GM12878 (cell line): ENCODE data around the gene NLRC3. TPM values are rescaled to one million over a fixed set of nuclear protein-coding genes. Genes with fewer than 3 reads are reported as not detected.

Experiments
- BCL11A ChIP-seq: IDR thresholded peaks from 2 replicates; pipeline ENCODE4 v1.6.1; 2011; ENCODE audit warnings: low read depth, low read length
- BHLHE40 ChIP-seq, 2 experiments: fragments of 450-650 bp in 1 of 2; IDR thresholded peaks; 2 replicates each; pipeline ENCODE4 v1.6.1; 2011 to 2017; ENCODE audit warnings: low read depth in 2 of 2, borderline replicate concordance in 1 of 2, improper control_type of control experiment in 1 of 2, low read length in 1 of 2, mild to moderate bottlenecking in 1 of 2
- BRCA1 ChIP-seq: IDR thresholded peaks from 2 replicates; pipeline ENCODE4 v1.6.1; 2011; ENCODE audit warnings: low read depth, low read length, improper control_type of control experiment
- MEF2B ChIP-seq: fragments of 450-650 bp; IDR thresholded peaks from 2 replicates; pipeline ENCODE4 v1.6.1; 2018; ENCODE audit warnings: mild to moderate bottlenecking, moderate library complexity; ENCODE audit not compliant: partially characterized antibody, poor library complexity, severe bottlenecking
- PAX5 ChIP-seq: IDR thresholded peaks from 2 replicates; pipeline ENCODE4 v1.6.1; 2011; ENCODE audit warnings: low read depth, low read length, borderline replicate concordance
- SMC3 ChIP-seq: IDR thresholded peaks from 2 replicates; pipeline ENCODE4 v1.6.1; 2011; ENCODE audit warnings: low read length, improper control_type of control experiment, borderline replicate concordance
- TCF12 ChIP-seq: IDR thresholded peaks from 2 replicates; pipeline ENCODE4 v1.6.1; 2011; ENCODE audit warnings: low read depth, mild to moderate bottlenecking, low read length
- WRNIP1 ChIP-seq: IDR thresholded peaks from 2 replicates; pipeline ENCODE4 v1.6.1; 2011; ENCODE audit warnings: low read depth, low read length, improper control_type of control experiment, borderline replicate concordance
- polyA plus RNA-seq, 11 experiments: library from polyadenylated mRNA; depleted of rRNA in 4 of 11; unstranded in 6 of 11; stranded (reverse) in 5 of 11; fragments of >200 nt; fragmentation: Nextera tagmentation in 4 of 11; fragmentation: Illumina TruSeq in 1 of 11; extraction: Ambion mirVana in 4 of 11; extraction: Trizol in 1 of 11; gene quantifications; 1 replicate in 1 of 11; 2 replicates in 10 of 11; pipeline versions ENCODE4 v1.2.1 to v1.2.3, GENCODE V29; 2011 to 2016; ENCODE audit warnings: inconsistent platforms in 2 of 11, missing spikeins in 2 of 11, low read depth in 1 of 11
- total RNA-seq, 4 experiments: library from RNA; depleted of rRNA in 3 of 4; stranded (reverse); fragments of >200 nt in 3 of 4; fragmentation: Illumina TruSeq in 1 of 4; extraction: Trizol in 1 of 4; gene quantifications; 2 replicates each; pipeline versions ENCODE4 v1.2.1 to v1.2.3, GENCODE V29; 2013 to 2021
- TF ChIP-seq, protein P1 (sequence below): fragments of 450-650 bp; IDR thresholded peaks from 2 replicates; pipeline ENCODE4 v1.6.1; 2018; ENCODE audit warnings: mild to moderate bottlenecking, low read depth, moderate library complexity; ENCODE audit not compliant: partially characterized antibody
- TF ChIP-seq, protein P2 (sequence below): IDR thresholded peaks from 2 replicates; pipeline ENCODE4 v1.6.1; 2011; ENCODE audit warnings: borderline replicate concordance, low read depth, mild to moderate bottlenecking, moderate library complexity, low read length; ENCODE audit not compliant: insufficient read depth, poor library complexity, severe bottlenecking
- TF ChIP-seq, protein P3 (sequence below), 3 experiments: IDR thresholded peaks in 2 of 3; conservative IDR thresholded peaks in 1 of 3; 2 replicates each; pipeline ENCODE4 v1.5.1; 2011; ENCODE audit warnings: low read depth in 3 of 3, low read length in 3 of 3, mild to moderate bottlenecking in 3 of 3, control low read depth in 2 of 3, moderate library complexity in 2 of 3, inconsistent platforms in 1 of 3, mixed read lengths in 1 of 3; ENCODE audit not compliant: control insufficient read depth in 2 of 3, insufficient read depth in 1 of 3; ENCODE audit errors: extremely low read depth in 1 of 3

NLRC3 gene
- total and polyA plus RNA-seq, 10 of the 15 experiments (the other 5 are each of a cell fraction or from before 2014, with no cell fraction given) = 2.2 to 17.8 (median 7.6) TPM

DNA sequence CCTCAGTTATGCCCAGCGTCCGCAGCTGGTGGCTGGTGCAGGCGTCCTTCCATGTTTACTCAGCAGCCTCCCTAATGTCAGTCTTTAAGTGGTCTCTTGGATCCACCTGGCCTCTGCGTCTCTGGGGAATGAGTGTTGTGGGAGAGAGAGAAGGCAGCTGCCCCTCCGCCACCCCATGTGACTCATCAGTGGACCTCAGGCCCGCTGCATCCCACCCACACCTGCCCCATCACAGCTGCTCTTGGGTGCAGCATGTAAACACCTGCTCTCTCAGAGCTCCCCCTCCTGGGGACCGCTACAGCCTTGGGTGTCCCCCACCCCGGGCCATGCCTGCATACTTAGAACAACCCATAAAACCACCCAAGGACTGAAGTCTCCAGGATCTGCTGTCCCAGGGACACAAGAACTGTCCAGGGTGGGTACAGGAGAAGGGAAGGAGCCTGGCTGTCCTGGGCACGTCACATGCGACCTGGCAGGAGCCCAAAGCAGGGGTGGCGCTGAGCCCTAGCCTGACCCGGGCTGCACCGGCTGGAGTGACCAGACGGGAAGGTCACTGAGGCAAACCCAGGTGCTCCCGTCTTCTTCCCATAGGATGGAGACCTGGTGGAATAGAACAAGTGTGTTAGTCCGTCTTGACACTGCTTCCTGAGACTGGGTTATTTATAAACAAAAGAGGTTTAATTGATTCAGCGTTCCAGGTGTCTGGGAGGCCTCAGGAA lies 86.1 kb downstream of the NLRC3 start (continued):
- TF ChIP-seq, protein P1, sequence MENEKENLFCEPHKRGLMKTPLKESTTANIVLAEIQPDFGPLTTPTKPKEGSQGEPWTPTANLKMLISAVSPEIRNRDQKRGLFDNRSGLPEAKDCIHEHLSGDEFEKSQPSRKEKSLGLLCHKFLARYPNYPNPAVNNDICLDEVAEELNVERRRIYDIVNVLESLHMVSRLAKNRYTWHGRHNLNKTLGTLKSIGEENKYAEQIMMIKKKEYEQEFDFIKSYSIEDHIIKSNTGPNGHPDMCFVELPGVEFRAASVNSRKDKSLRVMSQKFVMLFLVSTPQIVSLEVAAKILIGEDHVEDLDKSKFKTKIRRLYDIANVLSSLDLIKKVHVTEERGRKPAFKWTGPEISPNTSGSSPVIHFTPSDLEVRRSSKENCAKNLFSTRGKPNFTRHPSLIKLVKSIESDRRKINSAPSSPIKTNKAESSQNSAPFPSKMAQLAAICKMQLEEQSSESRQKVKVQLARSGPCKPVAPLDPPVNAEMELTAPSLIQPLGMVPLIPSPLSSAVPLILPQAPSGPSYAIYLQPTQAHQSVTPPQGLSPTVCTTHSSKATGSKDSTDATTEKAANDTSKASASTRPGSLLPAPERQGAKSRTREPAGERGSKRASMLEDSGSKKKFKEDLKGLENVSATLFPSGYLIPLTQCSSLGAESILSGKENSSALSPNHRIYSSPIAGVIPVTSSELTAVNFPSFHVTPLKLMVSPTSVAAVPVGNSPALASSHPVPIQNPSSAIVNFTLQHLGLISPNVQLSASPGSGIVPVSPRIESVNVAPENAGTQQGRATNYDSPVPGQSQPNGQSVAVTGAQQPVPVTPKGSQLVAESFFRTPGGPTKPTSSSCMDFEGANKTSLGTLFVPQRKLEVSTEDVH = no peak
- peak; percentile 14; the same call in 1 of the 2 replicates for TF ChIP-seq SMC3
- TF ChIP-seq, protein P2, sequence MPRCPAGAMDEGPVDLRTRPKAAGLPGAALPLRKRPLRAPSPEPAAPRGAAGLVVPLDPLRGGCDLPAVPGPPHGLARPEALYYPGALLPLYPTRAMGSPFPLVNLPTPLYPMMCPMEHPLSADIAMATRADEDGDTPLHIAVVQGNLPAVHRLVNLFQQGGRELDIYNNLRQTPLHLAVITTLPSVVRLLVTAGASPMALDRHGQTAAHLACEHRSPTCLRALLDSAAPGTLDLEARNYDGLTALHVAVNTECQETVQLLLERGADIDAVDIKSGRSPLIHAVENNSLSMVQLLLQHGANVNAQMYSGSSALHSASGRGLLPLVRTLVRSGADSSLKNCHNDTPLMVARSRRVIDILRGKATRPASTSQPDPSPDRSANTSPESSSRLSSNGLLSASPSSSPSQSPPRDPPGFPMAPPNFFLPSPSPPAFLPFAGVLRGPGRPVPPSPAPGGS = no peak
- TF ChIP-seq MEF2B = no peak
- TF ChIP-seq BRCA1 = no peak
- no peak for TF ChIP-seq BHLHE40 (IDR thresholded peaks at IDR 0.05; ENCODE audit: borderline replicate concordance in 1 of 2, low read depth in 2 of 2, low read length in 1 of 2)
- no peak for TF ChIP-seq PAX5
- TF ChIP-seq, protein P3, sequence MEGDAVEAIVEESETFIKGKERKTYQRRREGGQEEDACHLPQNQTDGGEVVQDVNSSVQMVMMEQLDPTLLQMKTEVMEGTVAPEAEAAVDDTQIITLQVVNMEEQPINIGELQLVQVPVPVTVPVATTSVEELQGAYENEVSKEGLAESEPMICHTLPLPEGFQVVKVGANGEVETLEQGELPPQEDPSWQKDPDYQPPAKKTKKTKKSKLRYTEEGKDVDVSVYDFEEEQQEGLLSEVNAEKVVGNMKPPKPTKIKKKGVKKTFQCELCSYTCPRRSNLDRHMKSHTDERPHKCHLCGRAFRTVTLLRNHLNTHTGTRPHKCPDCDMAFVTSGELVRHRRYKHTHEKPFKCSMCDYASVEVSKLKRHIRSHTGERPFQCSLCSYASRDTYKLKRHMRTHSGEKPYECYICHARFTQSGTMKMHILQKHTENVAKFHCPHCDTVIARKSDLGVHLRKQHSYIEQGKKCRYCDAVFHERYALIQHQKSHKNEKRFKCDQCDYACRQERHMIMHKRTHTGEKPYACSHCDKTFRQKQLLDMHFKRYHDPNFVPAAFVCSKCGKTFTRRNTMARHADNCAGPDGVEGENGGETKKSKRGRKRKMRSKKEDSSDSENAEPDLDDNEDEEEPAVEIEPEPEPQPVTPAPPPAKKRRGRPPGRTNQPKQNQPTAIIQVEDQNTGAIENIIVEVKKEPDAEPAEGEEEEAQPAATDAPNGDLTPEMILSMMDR (IDR thresholded peaks at IDR 0.05 in 2 of 3, conservative IDR thresholded peaks at IDR 0.05 in 1 of 3; ENCODE audit: control insufficient read depth in 2 of 3, extremely low read depth in 1 of 3, insufficient read depth in 1 of 3, low read depth in 3 of 3, low read length in 3 of 3) = peak in 1 of 3 experiments; percentile 35; a peak in 2 of 6 replicates
- TF ChIP-seq TCF12 = peak; percentile 82; the same call in 1 of the 2 replicates
- no peak for TF ChIP-seq WRNIP1
- no peak for TF ChIP-seq BCL11A
- TF ChIP-seq, all 136 proteins: peak for 4

Other genes starting within 250 kb of the NLRC3 start
Only the 7 nearest of the 10 such genes appear.
- 2.4 TPM in 2 replicates for gene ZNF597, start 133.9 kb downstream of the NLRC3 start, total RNA-seq (2014; rRNA removed)
- 2.8 TPM in 2 replicates for gene ZNF597, start 133.9 kb downstream of the NLRC3 start, total RNA-seq (2014; rRNA removed; fragmentation: Illumina TruSeq; extraction: Trizol)
- 1.9 and 2.0 TPM in 2 replicates for gene ZNF597, start 133.9 kb downstream of the NLRC3 start, total RNA-seq (2021)
- gene ZNF597, start 133.9 kb downstream of the NLRC3 start, polyA plus RNA-seq (2011; rRNA removed) = 2.7 and 3.1 TPM in 2 replicates
- 2.0 and 2.8 TPM in 2 replicates for gene ZNF597, start 133.9 kb downstream of the NLRC3 start, polyA plus RNA-seq (2014; fragmentation: Illumina TruSeq; extraction: Trizol)
- under 1 TPM; 0.80 to 0.85 TPM for gene ZNF597, start 133.9 kb downstream of the NLRC3 start, polyA plus RNA-seq (2014; fragmentation: Nextera tagmentation; extraction: Ambion mirVana)
- 1.2 and 1.5 TPM in 2 replicates for gene ZNF597, start 133.9 kb downstream of the NLRC3 start, polyA plus RNA-seq (2014; rRNA removed)
- 1 to 10 TPM; 1.3 to 2.8 TPM for gene ZNF597, start 133.9 kb downstream of the NLRC3 start, polyA plus RNA-seq (2016; fragmentation: Nextera tagmentation; extraction: Ambion mirVana)
- gene NAA60, start 133.7 kb downstream of the NLRC3 start, total RNA-seq (2014; rRNA removed) = 17.6 and 19.3 TPM in 2 replicates
- gene NAA60, start 133.7 kb downstream of the NLRC3 start, total RNA-seq (2014; rRNA removed; fragmentation: Illumina TruSeq; extraction: Trizol) = 10.9 and 15.6 TPM in 2 replicates
- 38.6 and 39.7 TPM in 2 replicates for gene NAA60, start 133.7 kb downstream of the NLRC3 start, total RNA-seq (2021)
- gene NAA60, start 133.7 kb downstream of the NLRC3 start, polyA plus RNA-seq (2011; rRNA removed) = 24.3 and 30.8 TPM in 2 replicates
- 42.5 and 54.7 TPM in 2 replicates for gene NAA60, start 133.7 kb downstream of the NLRC3 start, polyA plus RNA-seq (2014; fragmentation: Illumina TruSeq; extraction: Trizol)
- gene NAA60, start 133.7 kb downstream of the NLRC3 start, polyA plus RNA-seq (2014; fragmentation: Nextera tagmentation; extraction: Ambion mirVana) = 1 to 10 TPM; 6.2 to 9.1 TPM
- 32.2 and 39.1 TPM in 2 replicates for gene NAA60, start 133.7 kb downstream of the NLRC3 start, polyA plus RNA-seq (2014; rRNA removed)
- gene NAA60, start 133.7 kb downstream of the NLRC3 start, polyA plus RNA-seq (2016; fragmentation: Nextera tagmentation; extraction: Ambion mirVana) = 10 to 100 TPM; 38.4 to 43.1 TPM
- gene C16orf90, start 81.9 kb downstream of the NLRC3 start, total RNA-seq (2014; rRNA removed) = not detected in 2 replicates
- not detected in 2 replicates for gene C16orf90, start 81.9 kb downstream of the NLRC3 start, total RNA-seq (2014; rRNA removed; fragmentation: Illumina TruSeq; extraction: Trizol)
- not detected in 2 replicates for gene C16orf90, start 81.9 kb downstream of the NLRC3 start, total RNA-seq (2021)
- not detected in 2 replicates for gene C16orf90, start 81.9 kb downstream of the NLRC3 start, polyA plus RNA-seq (2011; rRNA removed)
- not detected in 2 replicates for gene C16orf90, start 81.9 kb downstream of the NLRC3 start, polyA plus RNA-seq (2014; fragmentation: Illumina TruSeq; extraction: Trizol)
- gene C16orf90, start 81.9 kb downstream of the NLRC3 start, polyA plus RNA-seq (2014; fragmentation: Nextera tagmentation; extraction: Ambion mirVana) = not detected
- not detected in 2 replicates for gene C16orf90, start 81.9 kb downstream of the NLRC3 start, polyA plus RNA-seq (2014; rRNA removed)
- not detected for gene C16orf90, start 81.9 kb downstream of the NLRC3 start, polyA plus RNA-seq (2016; fragmentation: Nextera tagmentation; extraction: Ambion mirVana)
- gene CLUAP1, start 76.4 kb downstream of the NLRC3 start, total RNA-seq (2014; rRNA removed) = 3.8 and 6.0 TPM in 2 replicates
- 8.5 and 11.2 TPM in 2 replicates for gene CLUAP1, start 76.4 kb downstream of the NLRC3 start, total RNA-seq (2014; rRNA removed; fragmentation: Illumina TruSeq; extraction: Trizol)
- gene CLUAP1, start 76.4 kb downstream of the NLRC3 start, total RNA-seq (2021) = 6.9 and 7.1 TPM in 2 replicates
- gene CLUAP1, start 76.4 kb downstream of the NLRC3 start, polyA plus RNA-seq (2011; rRNA removed) = 15.0 and 19.5 TPM in 2 replicates
- 8.2 and 14.5 TPM in 2 replicates for gene CLUAP1, start 76.4 kb downstream of the NLRC3 start, polyA plus RNA-seq (2014; fragmentation: Illumina TruSeq; extraction: Trizol)
- 10 to 100 TPM; 14.9 to 16.2 TPM for gene CLUAP1, start 76.4 kb downstream of the NLRC3 start, polyA plus RNA-seq (2014; fragmentation: Nextera tagmentation; extraction: Ambion mirVana)
- gene CLUAP1, start 76.4 kb downstream of the NLRC3 start, polyA plus RNA-seq (2014; rRNA removed) = 5.0 and 7.9 TPM in 2 replicates
- 10 to 100 TPM; 14.6 to 15.1 TPM for gene CLUAP1, start 76.4 kb downstream of the NLRC3 start, polyA plus RNA-seq (2016; fragmentation: Nextera tagmentation; extraction: Ambion mirVana)
- gene SLX4, start 34.2 kb upstream of the NLRC3 start, total RNA-seq (2014; rRNA removed) = 6.0 and 6.1 TPM in 2 replicates
- 4.7 and 5.1 TPM in 2 replicates for gene SLX4, start 34.2 kb upstream of the NLRC3 start, total RNA-seq (2014; rRNA removed; fragmentation: Illumina TruSeq; extraction: Trizol)
- 12.3 and 12.4 TPM in 2 replicates for gene SLX4, start 34.2 kb upstream of the NLRC3 start, total RNA-seq (2021)
- 2.7 and 3.3 TPM in 2 replicates for gene SLX4, start 34.2 kb upstream of the NLRC3 start, polyA plus RNA-seq (2011; rRNA removed)
- 6.9 and 8.0 TPM in 2 replicates for gene SLX4, start 34.2 kb upstream of the NLRC3 start, polyA plus RNA-seq (2014; fragmentation: Illumina TruSeq; extraction: Trizol)
- gene SLX4, start 34.2 kb upstream of the NLRC3 start, polyA plus RNA-seq (2014; fragmentation: Nextera tagmentation; extraction: Ambion mirVana) = under 1 TPM; 0.18 to 0.47 TPM
- gene SLX4, start 34.2 kb upstream of the NLRC3 start, polyA plus RNA-seq (2014; rRNA removed) = 8.3 and 8.4 TPM in 2 replicates
- gene SLX4, start 34.2 kb upstream of the NLRC3 start, polyA plus RNA-seq (2016; fragmentation: Nextera tagmentation; extraction: Ambion mirVana) = 1 to 10 TPM; 4.1 to 4.5 TPM
- gene DNASE1, start 77.3 kb upstream of the NLRC3 start, total RNA-seq (2014; rRNA removed) = 9.4 and 9.9 TPM in 2 replicates
- gene DNASE1, start 77.3 kb upstream of the NLRC3 start, total RNA-seq (2014; rRNA removed; fragmentation: Illumina TruSeq; extraction: Trizol) = 4.8 and 7.0 TPM in 2 replicates
- 7.9 and 8.3 TPM in 2 replicates for gene DNASE1, start 77.3 kb upstream of the NLRC3 start, total RNA-seq (2021)
- 6.3 and 8.7 TPM in 2 replicates for gene DNASE1, start 77.3 kb upstream of the NLRC3 start, polyA plus RNA-seq (2011; rRNA removed)
- gene DNASE1, start 77.3 kb upstream of the NLRC3 start, polyA plus RNA-seq (2014; fragmentation: Illumina TruSeq; extraction: Trizol) = 4.6 and 7.3 TPM in 2 replicates
- 1 to 10 TPM in 1 of 2 experiments, under 1 TPM in 1; 0.23 to 1.7 TPM for gene DNASE1, start 77.3 kb upstream of the NLRC3 start, polyA plus RNA-seq (2014; fragmentation: Nextera tagmentation; extraction: Ambion mirVana)
- 12.0 and 15.1 TPM in 2 replicates for gene DNASE1, start 77.3 kb upstream of the NLRC3 start, polyA plus RNA-seq (2014; rRNA removed)
- gene DNASE1, start 77.3 kb upstream of the NLRC3 start, polyA plus RNA-seq (2016; fragmentation: Nextera tagmentation; extraction: Ambion mirVana) = 1 to 10 TPM; 7.6 to 9.2 TPM
- gene TRAP1, start 140.1 kb upstream of the NLRC3 start, total RNA-seq (2014; rRNA removed) = 308 and 442 TPM in 2 replicates
- 102 and 111 TPM in 2 replicates for gene TRAP1, start 140.1 kb upstream of the NLRC3 start, total RNA-seq (2014; rRNA removed; fragmentation: Illumina TruSeq; extraction: Trizol)
- 287 and 303 TPM in 2 replicates for gene TRAP1, start 140.1 kb upstream of the NLRC3 start, total RNA-seq (2021)
- 106 and 262 TPM in 2 replicates for gene TRAP1, start 140.1 kb upstream of the NLRC3 start, polyA plus RNA-seq (2011; rRNA removed)
- gene TRAP1, start 140.1 kb upstream of the NLRC3 start, polyA plus RNA-seq (2014; fragmentation: Illumina TruSeq; extraction: Trizol) = 112 and 214 TPM in 2 replicates
- 10 to 100 TPM; 16.3 to 60.3 TPM for gene TRAP1, start 140.1 kb upstream of the NLRC3 start, polyA plus RNA-seq (2014; fragmentation: Nextera tagmentation; extraction: Ambion mirVana)
- 238 and 391 TPM in 2 replicates for gene TRAP1, start 140.1 kb upstream of the NLRC3 start, polyA plus RNA-seq (2014; rRNA removed)
- gene TRAP1, start 140.1 kb upstream of the NLRC3 start, polyA plus RNA-seq (2016; fragmentation: Nextera tagmentation; extraction: Ambion mirVana) = 100 to 1,000 TPM; 243 to 265 TPM